ENCODE measurements around the gene HIBCH.

HIBCH gene

GRCh38 chr2:190327867-190328572, 8.4 kb upstream of the HIBCH start:
- Histone ChIP-seq H3K4me3 (IDR thresholded peaks at IDR 0.05; ENCODE audit: insufficient read depth, low read depth, low read length) (no peak overlapping the region), H3K79me2 (ENCODE audit: insufficient read depth, low read depth) (no peaks in the 10 kb centered on the region), H3K27ac (no peak overlapping the region), H3K4me2 (no peak overlapping the region), H3K4me1 (ENCODE audit: low read depth, poor library complexity, severe bottlenecking) (no peaks in the 10 kb centered on the region), H3K36me3 (ENCODE audit: insufficient read depth) (no peaks in the 10 kb centered on the region), H4K20me1 (ENCODE audit: insufficient read depth) (no peaks in the 10 kb centered on the region), H2AFZ (ENCODE audit: low read depth) (no peak overlapping the region), H3K27me3 (ENCODE audit: insufficient read depth, low read depth) (no peaks in the 10 kb centered on the region), H3K9ac (no peak overlapping the region)
- TF ChIP-seq CTCF (conservative IDR thresholded peaks at IDR 0.05; ENCODE audit: low read depth, low read length), result no peak

DNA sequence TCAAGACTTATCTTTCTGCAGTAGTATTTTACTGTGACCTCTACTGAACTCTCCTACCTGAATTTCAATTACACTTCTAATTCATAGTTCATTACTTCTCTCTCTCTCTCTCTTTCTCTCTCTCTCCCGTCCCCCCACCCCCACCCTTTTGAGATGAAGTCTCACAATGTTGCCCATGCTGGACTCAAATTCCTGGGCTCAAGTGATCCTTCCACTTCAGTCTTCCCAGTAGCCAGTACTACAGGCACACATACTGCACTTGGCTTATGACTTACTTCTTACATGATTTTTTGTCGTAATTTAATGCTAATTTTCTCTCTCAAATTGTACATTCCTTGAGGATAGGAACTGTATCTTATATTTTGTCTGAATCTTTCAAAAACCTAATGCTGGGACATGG, 6.0 kb upstream of the HIBCH start:
- no peak overlapping the region for H3K27ac ChIP-seq
- H3K79me2 ChIP-seq (ENCODE audit: insufficient read depth, low read depth), result 0 out of 2 replicates have a peak, but pooled peaks cover 3% of the 10 kb centered on the region
- no peaks in the 10 kb centered on the region for H4K20me1 ChIP-seq (ENCODE audit: insufficient read depth)
- H3K4me1 ChIP-seq (ENCODE audit: low read depth, poor library complexity, severe bottlenecking), result peaks cover 9% of the 10 kb centered on the region
- no peaks in the 10 kb centered on the region for H3K27me3 ChIP-seq (ENCODE audit: insufficient read depth, low read depth)
- H3K36me3 ChIP-seq (ENCODE audit: insufficient read depth), result no peaks in the 10 kb centered on the region
- no peak overlapping the region for H3K4me3 ChIP-seq (IDR thresholded peaks at IDR 0.05; ENCODE audit: insufficient read depth, low read depth, low read length)
- H3K4me2 ChIP-seq, result no peak overlapping the region
- H2AFZ ChIP-seq (ENCODE audit: low read depth), result no peak overlapping the region
- H3K9ac ChIP-seq, result no peak overlapping the region
- TF ChIP-seq CTCF (conservative IDR thresholded peaks at IDR 0.05; ENCODE audit: low read depth, low read length), result no peak

- Histone ChIP-seq H3K36me3 (ENCODE audit: insufficient read depth) (no peaks in the 10 kb centered on the region), H3K4me1 (ENCODE audit: low read depth, poor library complexity, severe bottlenecking) (peaks cover 19% of the 10 kb centered on the region), H3K27me3 (ENCODE audit: insufficient read depth, low read depth) (no peaks in the 10 kb centered on the region), H3K27ac (no peak overlapping the region), H3K4me3 (IDR thresholded peaks at IDR 0.05; ENCODE audit: insufficient read depth, low read depth, low read length) (no peak overlapping the region), H3K4me2 (no peak overlapping the region), H3K9ac (no peak overlapping the region), H3K79me2 (ENCODE audit: insufficient read depth, low read depth) (peaks cover 12% of the 10 kb centered on the region), H2AFZ (ENCODE audit: low read depth) (no peak overlapping the region), H4K20me1 (ENCODE audit: insufficient read depth) (no peaks in the 10 kb centered on the region)
- TF ChIP-seq CTCF (conservative IDR thresholded peaks at IDR 0.05; ENCODE audit: low read depth, low read length), result no peak
These were observed 3.8 kb upstream of the HIBCH start for GRCh38 chr2:190323406-190323805.

DNA sequence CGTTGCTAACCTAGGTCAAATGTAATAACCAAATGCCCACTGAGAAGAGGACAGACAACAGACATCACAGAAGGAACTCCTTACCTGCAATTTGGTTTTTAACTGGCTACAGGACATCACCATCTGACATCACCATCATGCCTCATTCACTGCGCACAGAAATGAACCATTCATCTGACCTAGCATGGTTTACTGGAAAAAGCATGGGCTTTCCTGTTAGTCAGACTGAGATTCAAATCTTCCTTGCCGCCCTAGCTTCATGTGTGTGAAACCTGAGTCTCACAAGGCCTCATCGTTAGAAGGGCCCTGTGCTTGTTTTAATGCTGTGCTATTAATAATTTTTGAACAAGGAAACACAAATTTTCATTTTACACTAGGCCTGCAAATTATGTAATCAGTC, 1.1 kb upstream of the HIBCH start:
- Histone ChIP-seq H3K27ac (0 out of 2 replicates have a peak overlapping the region, but pooled peaks have one; percentile 58), H3K36me3 (ENCODE audit: insufficient read depth) (no peaks in the 10 kb centered on the region), H3K27me3 (ENCODE audit: insufficient read depth, low read depth) (no peaks in the 10 kb centered on the region), H3K4me3 (IDR thresholded peaks at IDR 0.05; ENCODE audit: insufficient read depth, low read depth, low read length) (no peak overlapping the region), H3K4me2 (peak overlapping the region; percentile 84), H3K79me2 (ENCODE audit: insufficient read depth, low read depth) (peaks cover 36% of the 10 kb centered on the region), H3K4me1 (ENCODE audit: low read depth, poor library complexity, severe bottlenecking) (peaks cover 44% of the 10 kb centered on the region), H3K9ac (no peak overlapping the region), H2AFZ (ENCODE audit: low read depth) (peak overlapping the region; percentile 97), H4K20me1 (ENCODE audit: insufficient read depth) (no peaks in the 10 kb centered on the region)
- no peak for TF ChIP-seq CTCF (conservative IDR thresholded peaks at IDR 0.05; ENCODE audit: low read depth, low read length)
